ENCODE measurements around the gene FER. TPM values are rescaled to one million over a fixed set of nuclear protein-coding genes. Genes with fewer than 3 reads are reported as not detected.

FER gene
- total and polyA plus RNA-seq, 2 of the 13 experiments (the other 11 are each of a cell fraction or from before 2014, with no cell fraction given), result 7.9 to 29.0 TPM

- no peak overlapping the region for H3K27ac ChIP-seq (ENCODE audit: extremely low read length, insufficient read depth, low read length)
- no peak for DNase-seq (ENCODE audit: low spot score)
- H3K4me3 ChIP-seq (replicated peaks in 1 of 3; ENCODE audit: insufficient read depth in 1 of 3, low read depth in 2 of 3, low read length in 3 of 3), result no peak overlapping the region
- no peaks in the 10 kb centered on the region for H3K9me3 ChIP-seq (ENCODE audit: low read length)
- FAIRE-seq, result no peak
- no TSS peak for BruUV-seq (replicated peaks)
- no peaks in the 10 kb centered on the region for H3K27me3 ChIP-seq (ENCODE audit: control insufficient read depth in 1 of 2, insufficient read depth in 2 of 2, low read length in 2 of 2)
- intact Hi-C loops (cut with micrococcal nuclease; ENCODE audit: unreplicated experiment) (no loop called here), in situ Hi-C loops (cut with HindIII; ENCODE audit: extremely low pct_ligation_motif_present, low pct_unique_long_range_greater_than_20kb) (no loop called here)
- H3K79me2 ChIP-seq (ENCODE audit: insufficient read depth, low read length), result no peaks in the 10 kb centered on the region
- WGBS (ENCODE audit: low lambda C conversion rate), result 96% methylated on average over 2 of the region's 2 CpGs
- H2AFZ ChIP-seq (ENCODE audit: low read length), result no peak overlapping the region
- TF ChIP-seq MAFK (conservative IDR thresholded peaks at IDR 0.05 in 1 of 2, IDR thresholded peaks at IDR 0.05 in 1 of 2; ENCODE audit: low read length in 2 of 2) (peak; percentile 57 to 77; a peak in 3 of 4 replicates), ZBTB46 (CRISPR knock-in tag; IDR thresholded peaks at IDR 0.05; ENCODE audit: borderline replicate concordance) (no peak), MAFF (IDR thresholded peaks at IDR 0.05; ENCODE audit: low read depth, low read length) (peak; percentile 41; the same call in 1 of the 2 replicates)
- no peaks in the 10 kb centered on the region for H4K20me1 ChIP-seq (ENCODE audit: insufficient read depth, low read length)
- H3K4me2 ChIP-seq (ENCODE audit: low read depth, low read length), result no peak overlapping the region
- CTCF ChIA-PET (ENCODE audit: low intra/inter-chr PET ratio, low total read pairs), result no interaction called here
- no peak overlapping the region for H3K9ac ChIP-seq (ENCODE audit: insufficient read depth, low read depth, low read length)
- H3K36me3 ChIP-seq (replicated peaks in 1 of 2; ENCODE audit: control insufficient read depth in 1 of 2, insufficient read depth in 2 of 2, low read length in 2 of 2), result no peaks in the 10 kb centered on the region
- POLR2A ChIA-PET, result no interaction called here
- ATAC-seq, result no peak
- H3K4me1 ChIP-seq (ENCODE audit: insufficient read depth, low read length), result no peaks in the 10 kb centered on the region
Observed at GRCh38 chr5:108950276-108950675, 202.6 kb downstream of the FER start.

GRCh38 chr5:108953940-108954339, 206.2 kb downstream of the FER start:
- no TSS peak for BruUV-seq (replicated peaks)
- Histone ChIP-seq H3K79me2 (ENCODE audit: insufficient read depth, low read length) (no peaks in the 10 kb centered on the region), H3K4me1 (ENCODE audit: insufficient read depth, low read length) (no peaks in the 10 kb centered on the region), H3K4me2 (ENCODE audit: low read depth, low read length) (no peak overlapping the region), H3K36me3 (replicated peaks in 1 of 2; ENCODE audit: control insufficient read depth in 1 of 2, insufficient read depth in 2 of 2, low read length in 2 of 2) (no peaks in the 10 kb centered on the region), H3K9me3 (ENCODE audit: low read length) (no peaks in the 10 kb centered on the region), H3K9ac (ENCODE audit: insufficient read depth, low read depth, low read length) (no peak overlapping the region), H3K4me3 (replicated peaks in 1 of 3; ENCODE audit: insufficient read depth in 1 of 3, low read depth in 2 of 3, low read length in 3 of 3) (no peak overlapping the region), H3K27me3 (ENCODE audit: control insufficient read depth in 1 of 2, insufficient read depth in 2 of 2, low read length in 2 of 2) (no peaks in the 10 kb centered on the region), H3K27ac (ENCODE audit: extremely low read length, insufficient read depth, low read length) (no peak overlapping the region), H2AFZ (ENCODE audit: low read length) (no peak overlapping the region), H4K20me1 (ENCODE audit: insufficient read depth, low read length) (no peaks in the 10 kb centered on the region)
- TF ChIP-seq NR0B2 (CRISPR knock-in tag; IDR thresholded peaks at IDR 0.05), result no peak
- no peak for TF ChIP-seq ZNF142 (CRISPR knock-in tag; IDR thresholded peaks at IDR 0.05)
- TF ChIP-seq ZNF652 (CRISPR knock-in tag; IDR thresholded peaks at IDR 0.05; ENCODE audit: borderline replicate concordance, low read depth), result no peak
- no peak for TF ChIP-seq ZNF644 (CRISPR knock-in tag; IDR thresholded peaks at IDR 0.05; ENCODE audit: low read depth)
- no peak for TF ChIP-seq HOXA7 (CRISPR knock-in tag; IDR thresholded peaks at IDR 0.05)
- intact Hi-C loops (cut with micrococcal nuclease; ENCODE audit: unreplicated experiment), result no loop called here
- DNase-seq (ENCODE audit: low spot score), result no peak
- no peak for FAIRE-seq
- ChIA-PET CTCF (ENCODE audit: low intra/inter-chr PET ratio, low total read pairs) (no interaction called here), POLR2A (no interaction called here)
- in situ Hi-C loops (cut with HindIII; ENCODE audit: extremely low pct_ligation_motif_present, low pct_unique_long_range_greater_than_20kb), result no loop called here
- no peak for ATAC-seq

All from HepG2 (cell line).